GM18907 (cell line): ENCODE data around the gene GTSE1.

ENCODE experiments used
- ATAC-seq: cut with Tn5 transposase; IDR thresholded peaks from one replicate; pipeline ENCODE4 v1.9.1; 2021; ENCODE audit warnings: mild to moderate bottlenecking, moderate library complexity; ENCODE audit not compliant: unreplicated experiment

Gene GTSE1

GRCh38 chr22:46274381-46274780, 22.3 kb upstream of the GTSE1 start:
- no peak for ATAC-seq

- ATAC-seq, result no peak
Observed at GRCh38 chr22:46275455-46276122, 21.1 kb upstream of the GTSE1 start.

GRCh38 chr22:46276563-46276962, 20.1 kb upstream of the GTSE1 start:
- ATAC-seq, result no peak

- no peak for ATAC-seq
Observed at GRCh38 chr22:46278656-46279645, 17.7 kb upstream of the GTSE1 start.

- no peak for ATAC-seq
Observed at GRCh38 chr22:46280063-46280817, 16.4 kb upstream of the GTSE1 start.

GRCh38 chr22:46280999-46281623, 15.6 kb upstream of the GTSE1 start:
- ATAC-seq, result no peak

GRCh38 chr22:46281866-46282678, 14.6 kb upstream of the GTSE1 start:
- ATAC-seq, result no peak

- ATAC-seq, result no peak
Observed at GRCh38 chr22:46286006-46286405, 10.7 kb upstream of the GTSE1 start.

GRCh38 chr22:46286941-46287872, 9.5 kb upstream of the GTSE1 start:
- ATAC-seq, result no peak

GRCh38 chr22:46287873-46288751, 8.6 kb upstream of the GTSE1 start:
- ATAC-seq, result peak; percentile 70

GRCh38 chr22:46288846-46289243, 7.8 kb upstream of the GTSE1 start:
- peak; percentile 7 for ATAC-seq

GRCh38 chr22:46289244-46289891, 7.3 kb upstream of the GTSE1 start:
- ATAC-seq, result no peak

- ATAC-seq, result no peak
Observed at GRCh38 chr22:46290121-46290842, 6.4 kb upstream of the GTSE1 start.

- no peak for ATAC-seq
Observed at GRCh38 chr22:46290843-46291785, 5.6 kb upstream of the GTSE1 start.

GRCh38 chr22:46292173-46292572, 4.5 kb upstream of the GTSE1 start:
- ATAC-seq, result no peak

- ATAC-seq, result no peak
Observed at GRCh38 chr22:46292732-46293131, 3.9 kb upstream of the GTSE1 start.
